CD4-positive, alpha-beta T cell treated with Interleukin-17A for 4 hours (primary cell): ENCODE measurements around the gene ZNF487.
"Not testable (repeated sequence)": the region's sequence is repeated elsewhere in the genome, so short reads cannot be mapped to it uniquely, and the experiment has no call there.

Experiments
- DNase-seq: peaks from one replicate; pipeline ENCODE4 v3.0.0-alpha.2; 2020; ENCODE audit warnings: mixed read lengths

The ZNF487 gene

DNA sequence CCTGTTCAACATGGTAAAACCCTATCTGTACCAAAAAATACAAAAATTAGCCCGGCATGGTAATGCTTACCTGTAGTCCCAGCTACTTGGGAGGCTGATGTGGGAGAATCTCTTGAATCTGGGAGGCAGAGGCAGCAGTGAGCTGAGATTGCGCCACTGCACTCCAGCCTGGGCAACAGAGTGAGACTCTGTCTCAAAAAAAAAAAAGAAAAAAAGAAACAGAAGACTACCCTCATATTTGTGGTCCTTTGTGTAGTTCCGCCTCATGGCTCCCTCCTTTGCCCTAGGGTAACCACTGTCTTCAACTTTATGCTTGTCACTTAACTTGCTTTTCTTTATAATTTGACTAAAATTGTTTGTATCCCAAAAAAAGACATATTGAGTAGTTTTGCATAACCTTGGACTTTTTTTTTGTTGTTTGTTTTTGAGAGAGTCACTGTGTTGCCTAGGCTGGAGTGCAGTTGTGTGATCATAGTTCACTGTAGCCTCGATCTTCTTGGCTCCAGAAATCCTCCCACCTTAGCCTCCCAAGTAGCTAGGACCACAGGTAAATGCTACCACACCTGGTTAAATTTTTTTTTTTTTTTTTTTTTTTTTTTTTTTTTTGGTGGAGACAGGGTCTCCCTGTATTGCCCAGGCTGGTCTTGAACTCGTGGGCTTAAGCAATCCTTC, 3.7 kb downstream of the ZNF487 start:
- no peak for DNase-seq

GRCh38 chr10:43444323-43444722, 7.4 kb downstream of the ZNF487 start:
- DNase-seq = no peak

GRCh38 chr10:43444897-43445466, 8.1 kb downstream of the ZNF487 start:
- DNase-seq = no peak

GRCh38 chr10:43446219-43447017, 9.5 kb downstream of the ZNF487 start:
- DNase-seq = not testable (repeated sequence)

GRCh38 chr10:43448742-43449141, 11.8 kb downstream of the ZNF487 start:
- DNase-seq = no peak

- no peak for DNase-seq
Observed at GRCh38 chr10:43452356-43452914, 15.5 kb downstream of the ZNF487 start.

DNA sequence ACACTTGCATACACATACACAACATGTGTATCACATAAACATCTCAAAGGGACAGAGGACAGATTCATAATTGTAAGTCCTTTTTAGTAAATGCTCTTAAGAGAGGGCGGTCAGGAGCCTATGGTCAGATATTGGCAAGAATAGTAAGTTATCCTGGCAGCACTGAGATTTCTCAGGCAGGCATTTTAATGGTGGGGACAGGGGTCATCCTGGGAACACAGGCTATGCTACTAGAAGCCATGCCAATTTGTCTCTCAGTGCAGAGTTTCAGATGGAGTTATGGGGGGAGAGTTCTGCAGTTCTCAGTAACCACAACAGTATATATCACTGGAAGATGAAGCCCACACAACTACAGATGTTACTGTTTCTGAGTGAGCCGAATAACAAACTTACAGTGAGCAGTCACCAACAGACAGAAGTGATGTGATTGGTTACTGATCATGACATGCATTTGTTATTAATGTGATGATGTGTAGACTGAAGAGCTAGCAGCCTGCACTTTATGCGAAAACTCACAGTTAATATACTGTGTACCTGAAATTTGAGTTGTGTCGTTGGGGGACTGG, 16.4 kb downstream of the ZNF487 start:
- no peak for DNase-seq

- DNase-seq = not testable (repeated sequence)
Observed at GRCh38 chr10:43454025-43454424, 17.1 kb downstream of the ZNF487 start.

- not testable (repeated sequence) for DNase-seq
Observed at GRCh38 chr10:43456561-43456960, 19.6 kb downstream of the ZNF487 start.

DNA sequence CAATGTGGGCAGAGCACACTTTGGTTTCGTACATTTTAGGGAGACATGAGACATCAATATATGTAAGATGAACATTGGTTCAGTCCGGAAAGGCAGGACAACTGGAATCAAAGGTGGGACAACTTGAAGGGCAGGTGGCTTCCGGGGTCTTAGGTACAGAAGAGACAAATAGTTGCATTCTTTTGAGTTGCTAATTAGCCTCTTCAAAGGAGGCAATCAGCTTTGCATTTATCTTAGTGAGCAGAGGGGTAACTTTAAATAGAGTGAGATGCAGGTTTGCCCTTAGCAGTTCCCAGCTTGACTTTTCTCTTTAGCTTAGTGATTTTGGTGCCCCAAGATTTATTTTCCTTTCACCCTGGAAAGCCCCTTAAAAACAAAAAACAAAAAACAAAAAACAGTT, 21.3 kb downstream of the ZNF487 start:
- no peak for DNase-seq

DNA sequence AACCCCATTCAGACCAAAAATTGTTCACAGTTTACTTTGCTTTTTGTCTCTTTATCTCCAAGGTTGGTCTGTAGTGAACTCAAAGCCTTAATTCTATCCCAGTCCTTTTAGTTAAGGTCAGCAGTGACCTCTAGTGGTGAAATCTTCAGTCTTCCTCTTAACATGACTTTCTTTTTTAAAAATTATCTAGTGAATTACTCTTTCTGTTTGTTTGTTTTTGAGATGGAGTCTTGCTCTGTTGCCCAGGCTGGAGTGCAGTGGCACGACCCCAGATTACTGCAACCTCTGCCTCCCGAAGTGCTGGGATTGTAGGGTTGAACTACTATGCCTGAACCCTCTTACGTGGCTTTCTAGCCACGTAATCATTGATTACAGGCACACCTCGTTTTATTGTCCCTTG, 25.0 kb downstream of the ZNF487 start:
- DNase-seq = peak; percentile 52

- DNase-seq = not testable (repeated sequence)
Observed at GRCh38 chr10:43465086-43465735, 28.3 kb downstream of the ZNF487 start.

GRCh38 chr10:43465736-43466120, 28.8 kb downstream of the ZNF487 start:
- not testable (repeated sequence) for DNase-seq

DNA sequence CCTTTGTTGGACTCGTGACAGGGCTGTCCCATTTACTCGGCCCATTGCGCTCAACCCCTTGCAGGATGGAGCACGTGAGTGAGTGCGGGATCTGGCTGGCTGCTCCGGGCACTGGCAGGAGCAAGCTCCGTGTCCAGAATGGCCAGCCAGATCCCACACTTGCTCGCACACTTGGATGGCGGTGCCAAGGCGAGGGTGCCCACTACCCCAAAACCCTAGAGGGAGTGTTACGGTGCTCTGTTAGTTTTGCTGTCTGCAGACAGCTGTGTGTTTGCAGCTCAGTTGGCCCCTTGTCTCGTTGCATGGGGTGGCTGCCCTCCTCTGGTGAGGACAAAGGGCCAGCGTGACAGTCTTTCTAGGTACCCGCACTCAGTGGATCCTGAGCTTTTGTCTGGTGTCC, 34.2 kb downstream of the ZNF487 start:
- no peak for DNase-seq

DNA sequence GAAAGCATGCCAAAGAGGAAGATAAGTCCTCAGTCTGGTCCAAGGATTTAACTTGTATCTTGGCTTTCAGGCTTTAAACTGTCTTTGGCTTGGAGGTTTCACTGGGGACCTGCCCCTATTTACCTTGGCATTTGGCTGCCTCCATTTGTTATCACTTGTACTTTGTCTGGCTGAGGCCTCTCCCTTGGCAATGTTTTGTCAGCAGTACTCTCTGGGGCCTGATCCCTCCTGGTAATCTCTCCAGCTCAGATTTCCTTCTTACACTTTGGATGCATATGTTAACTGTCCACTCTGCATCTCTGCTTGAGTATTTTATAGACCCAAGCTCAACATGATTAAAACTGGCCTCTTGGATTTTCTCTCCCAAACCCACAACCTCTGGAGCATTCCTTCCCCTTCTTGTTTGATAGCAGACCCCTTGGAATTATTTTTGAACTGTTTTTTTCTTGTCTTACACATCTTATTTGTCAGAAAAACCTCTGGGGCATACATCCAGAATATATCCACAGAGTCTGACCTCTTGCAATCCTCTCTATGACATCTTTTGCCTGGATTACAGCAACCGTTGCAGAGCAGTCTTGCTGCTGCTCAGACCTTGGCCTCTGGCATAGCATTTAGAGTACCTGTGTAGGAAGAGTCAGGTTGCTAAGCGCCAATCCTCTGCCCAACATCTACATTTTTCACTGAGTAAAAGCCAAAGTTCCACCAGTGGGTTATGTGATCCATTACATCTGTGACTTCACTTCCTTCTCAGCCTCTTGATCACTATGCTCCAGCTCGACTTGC, 35.2 kb downstream of the ZNF487 start:
- DNase-seq = no peak

DNA sequence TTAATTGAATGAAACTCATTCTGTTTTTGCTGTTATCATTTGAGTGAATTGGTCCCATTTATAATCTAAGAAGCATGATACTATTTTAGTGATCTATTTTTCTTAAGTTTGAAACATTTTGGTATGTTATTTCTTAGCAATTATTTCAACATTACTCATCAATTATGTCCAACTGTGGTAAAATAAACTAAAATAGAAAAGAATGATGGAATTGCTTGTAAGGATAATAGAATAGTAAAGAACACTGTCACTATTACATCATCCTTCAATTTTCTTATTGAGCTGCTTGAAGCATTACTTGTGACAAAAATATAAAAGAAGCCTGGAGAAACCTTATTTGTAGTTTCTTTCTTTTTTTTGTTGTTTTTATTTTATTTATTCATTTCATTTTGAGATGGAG, 42.4 kb downstream of the ZNF487 start:
- DNase-seq = no peak

- DNase-seq = no peak
Observed at GRCh38 chr10:43482319-43483078, 45.6 kb downstream of the ZNF487 start.

GRCh38 chr10:43491855-43492254, 54.9 kb downstream of the ZNF487 start:
- no peak for DNase-seq

- DNase-seq = no peak
Observed at GRCh38 chr10:43502931-43503330, 66.0 kb downstream of the ZNF487 start.

DNA sequence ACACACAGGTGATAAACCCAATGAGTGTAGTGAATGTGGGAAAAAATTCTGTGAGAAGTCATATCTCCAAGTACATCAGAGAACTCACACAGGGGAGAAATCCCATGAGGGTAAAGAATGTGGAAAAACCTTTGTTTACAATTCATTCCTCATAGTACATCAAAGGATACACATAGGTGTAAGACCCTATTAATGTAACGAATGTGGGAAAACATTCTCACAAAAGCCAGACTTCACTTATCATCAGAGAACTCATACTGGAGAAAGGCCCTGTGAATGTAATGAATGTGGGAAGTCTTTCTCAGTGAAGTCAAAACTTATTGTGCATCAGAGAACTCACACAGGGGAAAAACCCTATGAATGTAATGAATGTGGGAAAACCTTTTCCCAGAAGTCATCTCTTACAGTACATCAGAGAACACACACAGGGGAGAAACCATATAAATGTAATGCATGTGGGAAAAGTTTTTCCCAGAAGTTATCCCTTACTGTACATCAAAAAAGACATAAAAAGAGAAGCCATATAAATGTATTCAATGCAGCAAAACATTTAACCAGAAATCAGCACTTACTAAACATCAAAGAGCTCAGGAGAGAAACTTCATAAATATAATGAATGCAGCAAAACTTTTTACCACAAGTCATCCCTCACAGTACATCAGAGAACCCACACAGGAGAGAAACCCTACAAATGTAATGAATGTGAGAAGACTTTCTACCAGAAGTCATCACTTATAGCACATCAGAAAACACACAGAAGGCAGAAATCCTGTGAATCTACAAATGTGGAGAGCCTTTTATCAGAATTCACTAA, 87.7 kb downstream of the ZNF487 start:
- DNase-seq = no peak
